H1 (cell line): Measurements from ENCODE around the gene IRX4. TPM values are rescaled to one million over a fixed set of nuclear protein-coding genes. Genes with fewer than 3 reads are reported as not detected.

Experiments used
- CTCF ChIA-PET: fragments of 300-600 bp; sonication (Branson Sonifier 250); formaldehyde crosslinking; loops from one replicate; lab custom pipeline; 2021; ENCODE audit not compliant: partially characterized antibody; lab: Charles Lee
- POLR2A ChIA-PET: fragments of 300-600 bp; sonication (Branson Sonifier 250); formaldehyde crosslinking; loops from one replicate; lab custom pipeline; 2021; ENCODE audit warnings: inconsistent platforms; ENCODE audit not compliant: partially characterized antibody; lab: Charles Lee
- DNase-seq, 2 experiments: peaks; one replicate each; pipeline versions ENCODE4 v3.0.0 to v3.0.0-alpha.2; 2010 to 2022; ENCODE audit warnings: low spot score in 2 of 2, low read depth in 1 of 2, mixed read lengths in 1 of 2
- FAIRE-seq: peaks from 2 replicates; lab custom pipeline; 2011; peaks lifted over from hg19 to GRCh38; lab: Jason Lieb, UNC
- H2AFZ ChIP-seq: 2 replicates; pipeline ENCODE4 v1.8.1; 2012; ENCODE audit warnings: low read length, inconsistent platforms
- H2AK5ac ChIP-seq: 2 replicates; pipeline ENCODE4 v1.6.1; 2013; ENCODE audit warnings: low read depth, low read length
- H2BK120ac ChIP-seq: replicated peaks from 2 replicates; pipeline ENCODE3; 2013; ENCODE audit warnings: low read depth, low read length, inconsistent platforms
- H2BK12ac ChIP-seq: 2 replicates; pipeline ENCODE4 v1.6.1; 2013; ENCODE audit warnings: low read depth, low read length
- H2BK15ac ChIP-seq: 2 replicates; pipeline ENCODE4 v1.6.1; 2013; ENCODE audit warnings: low read length
- H2BK20ac ChIP-seq: 2 replicates; pipeline ENCODE4 v1.6.1; 2013; ENCODE audit warnings: low read length
- H2BK5ac ChIP-seq: 2 replicates; pipeline ENCODE4 v1.6.1; 2013; ENCODE audit warnings: low read depth, low read length
- H3K14ac ChIP-seq: 2 replicates; pipeline ENCODE4 v1.6.1; 2013; ENCODE audit warnings: inconsistent platforms; ENCODE audit not compliant: insufficient read length
- H3K18ac ChIP-seq: 2 replicates; pipeline ENCODE4 v1.6.1; 2013; ENCODE audit warnings: low read length; ENCODE audit errors: extremely low read depth
- H3K23ac ChIP-seq: 2 replicates; pipeline ENCODE4 v1.6.1; 2013; ENCODE audit warnings: inconsistent platforms; ENCODE audit not compliant: insufficient read length
- H3K23me2 ChIP-seq: 2 replicates; pipeline ENCODE4 v1.6.1; 2013; ENCODE audit warnings: low read depth, low read length
- H3K27ac ChIP-seq: 2 replicates; pipeline ENCODE4 v1.6.1; 2011; ENCODE audit warnings: low read depth, low read length, inconsistent platforms
- H3K27me3 ChIP-seq, 4 experiments: replicated peaks in 1 of 4; 1 replicate in 1 of 4; 2 replicates in 3 of 4; pipeline versions ENCODE4 v1.6.1 to v1.8.1; 2011 to 2013; ENCODE audit warnings: low read length in 3 of 4, mild to moderate bottlenecking in 3 of 4, inconsistent platforms in 2 of 4, mixed read lengths in 2 of 4, moderate library complexity in 1 of 4; ENCODE audit not compliant: control insufficient read depth in 3 of 4, insufficient read depth in 3 of 4; ENCODE audit errors: extremely low read depth in 1 of 4
- H3K36me3 ChIP-seq, 4 experiments: 2 replicates each; pipeline versions ENCODE4 v1.6.1 to v1.8.1; 2011 to 2013; ENCODE audit warnings: mild to moderate bottlenecking in 4 of 4, low read length in 3 of 4, moderate library complexity in 2 of 4, control low read depth in 1 of 4, inconsistent platforms in 1 of 4; ENCODE audit not compliant: insufficient read depth in 4 of 4, control insufficient read depth in 2 of 4
- H3K4ac ChIP-seq: replicated peaks from 2 replicates; pipeline ENCODE3; 2013; ENCODE audit warnings: low read length, low read depth, mixed read lengths, inconsistent platforms; ENCODE audit not compliant: insufficient read length
- H3K4me1 ChIP-seq, 4 experiments: replicated peaks in 1 of 4; 1 replicate in 1 of 4; 2 replicates in 3 of 4; pipeline versions ENCODE4 v1.6.1 to v1.8.1; 2011 to 2013; ENCODE audit warnings: low read length in 3 of 4, inconsistent platforms in 2 of 4, mixed read lengths in 1 of 4; ENCODE audit not compliant: insufficient read depth in 4 of 4, control insufficient read depth in 3 of 4
- H3K4me2 ChIP-seq, 2 experiments: 2 replicates each; pipeline versions ENCODE4 v1.6.1 to v1.8.1; 2011 to 2013; ENCODE audit warnings: low read depth in 2 of 2, low read length in 2 of 2, control low read depth in 1 of 2, inconsistent platforms in 1 of 2, mild to moderate bottlenecking in 1 of 2; ENCODE audit not compliant: insufficient read depth in 1 of 2
- H3K4me3 ChIP-seq, 4 experiments: fragments of 200-600, 300-600 bp in 1 of 4; sonication (generic), shearing (Covaris generic), sonication (Bioruptor Twin) in 1 of 4; 2 replicates each; pipeline versions ENCODE4 v1.5.1 to v1.8.1; 2011 to 2016; ENCODE audit warnings: low read length in 4 of 4, low read depth in 3 of 4, control low read depth in 2 of 4, inconsistent platforms in 2 of 4, mild to moderate bottlenecking in 2 of 4, mixed read lengths in 1 of 4, moderate library complexity in 1 of 4; ENCODE audit not compliant: insufficient read depth in 2 of 4; ENCODE audit errors: extremely low read depth in 1 of 4
- H3K56ac ChIP-seq: replicated peaks from 2 replicates; pipeline ENCODE3; 2013; ENCODE audit warnings: low read depth, mild to moderate bottlenecking, mixed read lengths, low read length, inconsistent platforms; ENCODE audit not compliant: insufficient read length
- H3K79me1 ChIP-seq: 2 replicates; pipeline ENCODE4 v1.6.1; 2013; ENCODE audit warnings: low read depth, low read length, control low read depth
- H3K79me2 ChIP-seq, 2 experiments: 2 replicates each; pipeline versions ENCODE4 v1.6.1 to v1.8.1; 2012 to 2013; ENCODE audit warnings: low read length in 2 of 2, mild to moderate bottlenecking in 2 of 2, inconsistent platforms in 1 of 2; ENCODE audit not compliant: insufficient read depth in 2 of 2, control insufficient read depth in 1 of 2
- H3K9ac ChIP-seq, 4 experiments: replicated peaks in 1 of 4; 1 replicate in 1 of 4; 2 replicates in 3 of 4; pipeline versions ENCODE4 v1.6.1 to v1.8.1; 2011 to 2013; ENCODE audit warnings: low read depth in 3 of 4, low read length in 3 of 4, control low read depth in 2 of 4, mild to moderate bottlenecking in 2 of 4, moderate library complexity in 2 of 4, inconsistent platforms in 1 of 4; ENCODE audit errors: extremely low read depth in 1 of 4
- H3K9me3 ChIP-seq, 2 experiments: 2 replicates each; pipeline versions ENCODE4 v1.6.1 to v1.8.1; 2012 to 2013; ENCODE audit warnings: mild to moderate bottlenecking in 2 of 2, moderate library complexity in 2 of 2, control low read depth in 1 of 2, inconsistent platforms in 1 of 2, low read depth in 1 of 2, low read length in 1 of 2, mixed read lengths in 1 of 2; ENCODE audit not compliant: insufficient read depth in 2 of 2
- H4K20me1 ChIP-seq, 2 experiments: replicated peaks in 1 of 2; 2 replicates each; pipeline versions ENCODE3 to v1.8.1; 2011 to 2013; ENCODE audit warnings: inconsistent platforms in 2 of 2, low read length in 2 of 2, mild to moderate bottlenecking in 1 of 2; ENCODE audit not compliant: insufficient read depth in 2 of 2, control insufficient read depth in 1 of 2
- H4K5ac ChIP-seq: 2 replicates; pipeline ENCODE4 v1.6.1; 2013; ENCODE audit warnings: low read length, low read depth, mixed read lengths, inconsistent platforms; ENCODE audit not compliant: insufficient read length
- H4K8ac ChIP-seq: 2 replicates; pipeline ENCODE4 v1.8.0; 2013; ENCODE audit warnings: mild to moderate bottlenecking, moderate library complexity, low read length, inconsistent platforms; ENCODE audit not compliant: insufficient read depth; ENCODE audit errors: extremely low read depth
- H4K91ac ChIP-seq: replicated peaks from 2 replicates; pipeline ENCODE3; 2013; ENCODE audit warnings: low read length, mixed read lengths, inconsistent platforms; ENCODE audit not compliant: insufficient read length
- BACH1 ChIP-seq: IDR thresholded peaks from 2 replicates; pipeline ENCODE4 v1.6.1; 2012; ENCODE audit warnings: low read length, improper control_type of control experiment
- POU5F1 ChIP-seq: IDR thresholded peaks from 2 replicates; pipeline ENCODE4 v1.6.1; 2011; ENCODE audit warnings: low read depth, mild to moderate bottlenecking, low read length, moderate library complexity
- WGBS, 2 experiments: shearing (Covaris generic) in 1 of 2; methylation state at CpG; one replicate each; pipeline versions ENCODE4 v1.1.6 to v1.1.7; 2013 to 2015; ENCODE audit warnings: low lambda C conversion rate in 2 of 2, mixed read lengths in 2 of 2, inconsistent platforms in 1 of 2, low coverage in 1 of 2, missing lambda C conversion rate in 1 of 2; ENCODE audit not compliant: insufficient replicate concordance in 2 of 2, insufficient coverage in 1 of 2, insufficient read length in 1 of 2; ENCODE audit errors: extremely low coverage in 1 of 2, missing lambda C conversion rate in 1 of 2; 5-methylcytosine and 5-hydroxymethylcytosine counted together
- polyA plus RNA-seq, 7 experiments: library from polyadenylated mRNA; depleted of rRNA in 3 of 7; stranded (reverse) in 5 of 7; unstranded in 2 of 7; fragments of >200 nt in 5 of 7; fragments of 200-250 nt in 2 of 7; gene quantifications; 1 replicate in 5 of 7; 2 replicates in 1 of 7; 4 replicates in 1 of 7; pipeline versions ENCODE4 v1.2.1 to v1.2.3, GENCODE V29; 2011 to 2013; ENCODE audit warnings: missing spikeins in 2 of 7, mixed read lengths in 2 of 7
- total RNA-seq: library from RNA; stranded (reverse); fragmentation: NEBNext Ultra II Directional; extraction: Animal tissue kit (Norgen Biotek cat#: 25700); gene quantifications from 2 replicates; pipeline ENCODE4 v1.2.1, GENCODE V29; 2021

The IRX4 gene
- total and polyA plus RNA-seq, 2 of the 8 experiments (the other 6 are each of a cell fraction or from before 2014, with no cell fraction given), result 0.45 to 1.2 TPM

- Histone ChIP-seq H3K36me3 (no peaks in the 10 kb centered on the region; a peak in 1 of 8 replicates), H3K14ac (no peak overlapping the region), H3K79me2 (no peaks in the 10 kb centered on the region), H3K23ac (no peak overlapping the region), H2BK12ac (no peak overlapping the region), H3K4me3 (no peak overlapping the region), H2BK120ac (no peak overlapping the region), H3K9ac (no peak overlapping the region), H2AK5ac (no peak overlapping the region), H3K27me3 (peaks cover 1 to 16% (median 15%) of the 10 kb centered on the region in 4 experiments; a peak in 6 of 7 replicates), H4K5ac (no peak overlapping the region), H2BK15ac (no peak overlapping the region), H3K4me2 (no peak overlapping the region), H4K20me1 (peaks cover 0 to 13% of the 10 kb centered on the region in 2 experiments), H2BK5ac (no peak overlapping the region), H3K4ac (no peak overlapping the region), H4K91ac (no peak overlapping the region), H2BK20ac (no peak overlapping the region), H3K56ac (no peak overlapping the region), H4K8ac (no peak overlapping the region), H3K27ac (no peak overlapping the region), H3K4me1 (peaks cover 3 to 9% (median 3%) of the 10 kb centered on the region in 4 experiments; a peak in 6 of 7 replicates), H2AFZ (no peak overlapping the region), H3K9me3 (no peaks in the 10 kb centered on the region), H3K79me1 (peaks cover 3% of the 10 kb centered on the region; the same call in 1 of the 2 replicates), H3K18ac (no peak overlapping the region), H3K23me2 (peaks cover 21% of the 10 kb centered on the region)
- TF ChIP-seq BACH1 (no peak), POU5F1 (no peak)
- WGBS, 2 experiments, result 70% methylated on average over 1 of the region's 5 CpGs; no CpG with 5 or more reads in 1 of the 2 experiments
- CTCF ChIA-PET, result interaction anchor here (1.0 to 1.8 kb wide), 3 partner anchors 11 to 413 kb away, joined by 3 to 6 read pairs (median 4); no protein-coding TSS in a partner anchor
- no peak for DNase-seq
- no peak for FAIRE-seq
- POLR2A ChIA-PET, result no interaction called here
These were observed 43.3 kb upstream of the IRX4 start for GRCh38 chr5:1926071-1926440.
